WERI-Rb-1 (cell line): ENCODE measurements around the gene PAK1.

Source experiments
- DNase-seq: peaks from one replicate; pipeline ENCODE4 v3.0.0-alpha.2; 2020
- H3K27ac ChIP-seq: fragments of 250-450 bp; sonication (Bioruptor Pico); 2 replicates; pipeline ENCODE4 v1.5.1; 2020; ENCODE audit warnings: mild to moderate bottlenecking, moderate library complexity
- H3K27me3 ChIP-seq: fragments of 250-450 bp; sonication (Bioruptor Pico); 2 replicates; pipeline ENCODE4 v1.5.1; 2021; ENCODE audit warnings: mild to moderate bottlenecking, low read depth, moderate library complexity; ENCODE audit not compliant: insufficient read depth, severe bottlenecking
- H3K36me3 ChIP-seq: fragments of 250-450 bp; sonication (Bioruptor Pico); 2 replicates; pipeline ENCODE4 v1.5.1; 2020; ENCODE audit warnings: mild to moderate bottlenecking, moderate library complexity
- H3K4me3 ChIP-seq: 2 replicates; pipeline ENCODE4 v1.5.1; 2011; ENCODE audit warnings: low read depth, mild to moderate bottlenecking, control low read depth, low read length
- H3K9me3 ChIP-seq: fragments of 250-450 bp; sonication (Bioruptor Pico); 2 replicates; pipeline ENCODE4 v1.5.1; 2021; ENCODE audit warnings: mild to moderate bottlenecking, moderate library complexity; ENCODE audit not compliant: severe bottlenecking
- TF ChIP-seq, protein P1 (sequence below): IDR thresholded peaks from 2 replicates; pipeline ENCODE4 v1.5.1; 2011; ENCODE audit warnings: low read depth, mild to moderate bottlenecking, control low read depth, inconsistent platforms, low read length

Gene PAK1

DNA sequence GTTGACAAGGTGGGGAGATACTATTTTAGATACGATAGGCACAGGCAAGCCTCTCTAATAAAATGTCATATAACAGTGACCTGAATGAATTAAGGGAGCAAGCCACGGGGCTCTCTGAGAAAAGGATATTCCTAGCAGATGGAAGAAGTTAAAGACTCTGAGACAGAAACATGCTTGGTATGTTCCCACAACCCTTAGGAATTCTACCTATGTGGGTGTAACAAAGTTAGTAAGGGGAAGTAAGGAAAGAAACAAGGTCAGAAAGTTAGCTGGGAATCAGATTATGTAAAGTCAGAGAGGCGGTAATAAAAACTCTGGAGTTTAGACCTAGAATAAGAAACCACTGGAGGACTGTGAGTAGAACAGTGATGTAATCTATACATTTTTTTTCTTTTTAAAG, 112.7 kb downstream of the PAK1 start:
- TF ChIP-seq, protein P1, sequence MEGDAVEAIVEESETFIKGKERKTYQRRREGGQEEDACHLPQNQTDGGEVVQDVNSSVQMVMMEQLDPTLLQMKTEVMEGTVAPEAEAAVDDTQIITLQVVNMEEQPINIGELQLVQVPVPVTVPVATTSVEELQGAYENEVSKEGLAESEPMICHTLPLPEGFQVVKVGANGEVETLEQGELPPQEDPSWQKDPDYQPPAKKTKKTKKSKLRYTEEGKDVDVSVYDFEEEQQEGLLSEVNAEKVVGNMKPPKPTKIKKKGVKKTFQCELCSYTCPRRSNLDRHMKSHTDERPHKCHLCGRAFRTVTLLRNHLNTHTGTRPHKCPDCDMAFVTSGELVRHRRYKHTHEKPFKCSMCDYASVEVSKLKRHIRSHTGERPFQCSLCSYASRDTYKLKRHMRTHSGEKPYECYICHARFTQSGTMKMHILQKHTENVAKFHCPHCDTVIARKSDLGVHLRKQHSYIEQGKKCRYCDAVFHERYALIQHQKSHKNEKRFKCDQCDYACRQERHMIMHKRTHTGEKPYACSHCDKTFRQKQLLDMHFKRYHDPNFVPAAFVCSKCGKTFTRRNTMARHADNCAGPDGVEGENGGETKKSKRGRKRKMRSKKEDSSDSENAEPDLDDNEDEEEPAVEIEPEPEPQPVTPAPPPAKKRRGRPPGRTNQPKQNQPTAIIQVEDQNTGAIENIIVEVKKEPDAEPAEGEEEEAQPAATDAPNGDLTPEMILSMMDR = no peak
- Histone ChIP-seq H3K27me3 (no peaks in the 10 kb centered on the region), H3K27ac (no peak overlapping the region), H3K9me3 (no peaks in the 10 kb centered on the region), H3K4me3 (no peak overlapping the region), H3K36me3 (peaks cover 20% of the 10 kb centered on the region)
- DNase-seq = no peak

DNA sequence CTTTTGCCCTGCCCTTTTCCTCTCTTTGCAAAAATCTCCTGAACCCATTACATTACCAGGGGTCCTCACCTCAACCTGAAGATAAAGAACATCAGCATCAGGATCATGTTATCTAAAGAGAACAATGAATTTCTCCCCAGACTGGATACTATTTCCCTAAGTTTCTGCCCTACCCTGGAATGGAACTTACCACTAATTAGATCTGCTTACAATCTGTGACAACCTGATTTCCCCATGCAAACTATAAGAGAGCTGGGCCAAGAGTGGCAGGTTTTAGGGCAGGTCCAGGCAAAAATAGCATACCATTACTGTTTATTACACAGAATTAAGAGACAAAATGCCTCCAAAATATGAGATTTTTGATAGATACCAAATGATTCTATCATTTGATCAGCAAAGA, 114.4 kb downstream of the PAK1 start:
- Histone ChIP-seq H3K4me3 (no peak overlapping the region), H3K27ac (no peak overlapping the region), H3K9me3 (no peaks in the 10 kb centered on the region), H3K27me3 (no peaks in the 10 kb centered on the region), H3K36me3 (peaks cover 28% of the 10 kb centered on the region)
- no peak for DNase-seq
- TF ChIP-seq, protein P1 = no peak

DNA sequence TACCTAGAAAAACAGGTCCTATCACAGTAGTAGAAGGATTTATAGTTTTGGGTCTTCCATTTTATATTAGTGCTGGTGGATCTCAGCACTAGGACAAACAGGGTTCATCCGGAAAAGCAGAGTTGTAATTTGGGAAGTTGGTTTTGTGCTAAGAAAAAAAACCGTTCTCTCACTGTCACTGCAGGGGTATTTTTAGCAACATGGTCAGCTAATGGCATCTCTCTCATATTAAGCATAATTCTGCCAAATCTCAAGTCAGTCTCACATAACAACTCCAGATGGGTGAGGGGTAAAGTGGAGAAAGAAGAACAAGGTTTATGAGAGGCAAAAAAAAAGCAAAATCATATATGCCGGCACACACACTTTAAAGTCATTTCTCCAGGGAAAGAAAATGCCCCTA, 120.8 kb downstream of the PAK1 start:
- Histone ChIP-seq H3K4me3 (no peak overlapping the region), H3K9me3 (no peaks in the 10 kb centered on the region), H3K27ac (no peak overlapping the region), H3K36me3 (peaks cover 22% of the 10 kb centered on the region), H3K27me3 (no peaks in the 10 kb centered on the region)
- TF ChIP-seq, protein P1 = no peak
- DNase-seq = no peak

GRCh38 chr11:77351281-77351886, 122.5 kb downstream of the PAK1 start:
- H3K4me3 ChIP-seq = no peak overlapping the region
- no peak for DNase-seq
- peaks cover 27% of the 10 kb centered on the region for H3K36me3 ChIP-seq
- H3K9me3 ChIP-seq = no peaks in the 10 kb centered on the region
- H3K27me3 ChIP-seq = no peaks in the 10 kb centered on the region
- H3K27ac ChIP-seq = no peak overlapping the region
- TF ChIP-seq, protein P1 = no peak

- Histone ChIP-seq H3K27me3 (no peaks in the 10 kb centered on the region), H3K27ac (no peak overlapping the region), H3K9me3 (no peaks in the 10 kb centered on the region), H3K36me3 (peaks cover 33% of the 10 kb centered on the region), H3K4me3 (no peak overlapping the region)
- no peak for DNase-seq
- TF ChIP-seq, protein P1 = no peak
These were observed 125.9 kb downstream of the PAK1 start for GRCh38 chr11:77347948-77348347.
